ENCODE results near the gene C20orf144.

The C20orf144 gene

DNA sequence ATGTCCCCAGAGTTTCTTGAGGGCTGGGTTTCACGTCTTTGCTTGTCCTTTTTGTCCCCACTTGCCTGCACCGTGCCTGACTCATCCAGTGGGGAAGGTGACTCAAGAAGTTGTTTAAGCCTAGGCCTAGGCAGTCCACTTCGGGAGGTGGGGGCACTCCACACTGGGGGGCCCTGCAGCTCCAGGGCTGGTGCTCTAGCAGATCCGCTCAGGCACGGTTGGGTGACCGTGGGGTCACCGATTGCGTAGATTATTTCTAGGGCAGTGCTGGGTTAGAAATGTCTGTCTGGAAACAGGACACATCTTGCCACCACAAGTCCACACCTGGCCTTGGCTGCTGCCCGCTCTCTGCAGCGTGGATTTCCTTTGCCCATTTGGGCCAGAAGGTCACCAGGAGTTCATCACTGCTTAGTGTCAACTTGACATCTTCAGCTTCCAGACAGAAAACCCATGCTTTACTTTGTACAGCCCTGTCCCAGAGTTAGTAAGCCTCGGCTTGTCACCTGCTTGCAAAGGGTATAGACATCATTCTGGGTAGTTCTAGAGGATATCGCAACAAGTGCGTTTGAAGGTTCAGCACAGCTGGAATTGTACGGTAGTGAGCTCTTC, 13.6 kb upstream of the C20orf144 start:
- no peak for DNase-seq (ENCODE audit: extremely low spot score)
- POLR2A ChIA-PET, result interaction anchor here (0.6 kb wide), 1 partner anchor 730 kb away, joined by 7 read pairs; no protein-coding TSS in a partner anchor
- CTCF ChIA-PET, result interaction anchor here (1.1 to 1.7 kb wide), 3 partner anchors 8 to 45 kb away, joined by 3 read pairs; no protein-coding TSS in a partner anchor

DNA sequence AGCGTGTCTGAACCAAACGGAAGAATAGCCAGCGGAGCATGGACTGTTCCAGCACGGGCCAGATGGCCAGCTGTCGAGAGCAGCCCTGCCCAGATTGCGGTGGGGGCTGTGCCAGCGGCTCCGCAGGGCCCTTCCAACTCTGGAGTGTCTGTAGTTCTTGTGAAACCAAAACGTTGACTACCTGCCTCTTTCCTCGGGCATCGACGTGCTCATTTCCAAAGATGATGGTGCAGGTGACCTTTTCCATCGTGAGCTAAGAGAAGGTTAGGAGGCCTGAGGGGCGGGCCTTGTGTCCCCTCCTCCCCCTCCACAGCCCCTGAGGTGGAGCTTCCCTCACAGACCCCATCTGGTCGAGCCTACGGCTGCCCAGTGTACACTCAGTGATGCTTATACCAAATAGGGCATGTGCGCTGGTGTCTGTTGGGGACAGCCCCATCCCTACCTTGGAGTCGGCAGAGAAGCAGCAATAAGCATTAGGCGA, 12.9 kb upstream of the C20orf144 start:
- no peak for DNase-seq (ENCODE audit: extremely low spot score)
- TF ChIP-seq, protein P1, sequence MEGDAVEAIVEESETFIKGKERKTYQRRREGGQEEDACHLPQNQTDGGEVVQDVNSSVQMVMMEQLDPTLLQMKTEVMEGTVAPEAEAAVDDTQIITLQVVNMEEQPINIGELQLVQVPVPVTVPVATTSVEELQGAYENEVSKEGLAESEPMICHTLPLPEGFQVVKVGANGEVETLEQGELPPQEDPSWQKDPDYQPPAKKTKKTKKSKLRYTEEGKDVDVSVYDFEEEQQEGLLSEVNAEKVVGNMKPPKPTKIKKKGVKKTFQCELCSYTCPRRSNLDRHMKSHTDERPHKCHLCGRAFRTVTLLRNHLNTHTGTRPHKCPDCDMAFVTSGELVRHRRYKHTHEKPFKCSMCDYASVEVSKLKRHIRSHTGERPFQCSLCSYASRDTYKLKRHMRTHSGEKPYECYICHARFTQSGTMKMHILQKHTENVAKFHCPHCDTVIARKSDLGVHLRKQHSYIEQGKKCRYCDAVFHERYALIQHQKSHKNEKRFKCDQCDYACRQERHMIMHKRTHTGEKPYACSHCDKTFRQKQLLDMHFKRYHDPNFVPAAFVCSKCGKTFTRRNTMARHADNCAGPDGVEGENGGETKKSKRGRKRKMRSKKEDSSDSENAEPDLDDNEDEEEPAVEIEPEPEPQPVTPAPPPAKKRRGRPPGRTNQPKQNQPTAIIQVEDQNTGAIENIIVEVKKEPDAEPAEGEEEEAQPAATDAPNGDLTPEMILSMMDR (IDR thresholded peaks at IDR 0.05; ENCODE audit: control extremely low read depth, extremely low read depth, low read depth, missing control alignments), result no peak
- POLR2A ChIA-PET, result interaction anchor here (1.1 kb wide), 1 partner anchor 17 kb away, joined by 3 read pairs; the partner anchor contains the start of gene ACTL10
- CTCF ChIA-PET, result interaction anchor here (1.1 to 1.7 kb wide), 3 partner anchors 9 to 46 kb away, joined by 3 read pairs; no protein-coding TSS in a partner anchor

More for the DNA sequence above, 13.6 kb upstream of the C20orf144 start:
- TF ChIP-seq, protein P1 (IDR thresholded peaks at IDR 0.05; ENCODE audit: control extremely low read depth, extremely low read depth, low read depth, missing control alignments), result no peak

DNA sequence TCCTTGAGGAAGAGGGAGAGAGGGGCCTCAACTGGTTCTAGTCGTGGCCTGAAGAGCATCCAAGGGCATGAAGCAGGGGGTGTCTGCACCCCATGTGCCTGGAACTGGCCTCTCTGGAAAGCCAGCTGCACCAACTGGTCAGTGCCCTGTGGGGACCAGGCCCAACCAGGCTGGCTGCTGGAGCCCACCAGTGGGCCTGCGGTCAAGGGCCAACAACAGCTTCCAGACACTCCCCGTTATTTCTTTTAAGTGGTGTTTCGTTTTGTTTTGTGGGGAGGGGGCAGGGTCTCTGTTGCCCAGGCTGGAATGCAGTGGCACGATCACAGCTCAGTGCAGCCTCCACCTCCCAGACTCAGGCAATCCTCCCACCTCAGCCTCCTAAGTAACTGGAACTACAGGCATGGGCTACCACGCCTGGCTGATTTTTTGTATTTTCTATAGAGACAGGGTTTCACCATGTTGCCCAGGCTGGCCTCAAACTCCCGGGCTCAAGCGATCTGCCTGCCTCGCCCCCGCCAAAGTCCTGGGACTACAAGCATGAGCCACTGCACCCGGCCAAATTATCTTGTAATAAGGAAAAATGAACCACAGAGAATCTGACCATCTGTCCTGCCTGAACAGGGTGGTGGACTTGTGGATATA, 11.9 kb upstream of the C20orf144 start:
- TF ChIP-seq, protein P1 (IDR thresholded peaks at IDR 0.05; ENCODE audit: control extremely low read depth, extremely low read depth, low read depth, missing control alignments), result no peak
- CTCF ChIA-PET, result interaction anchor here (1.2 to 1.4 kb wide), 2 partner anchors 11 to 57 kb away, joined by 3 read pairs; no protein-coding TSS in a partner anchor
- POLR2A ChIA-PET, result interaction anchor here (1.1 kb wide), 1 partner anchor 16 kb away, joined by 3 read pairs; the partner anchor contains the start of gene ACTL10
- DNase-seq (ENCODE audit: extremely low spot score), result no peak

DNA sequence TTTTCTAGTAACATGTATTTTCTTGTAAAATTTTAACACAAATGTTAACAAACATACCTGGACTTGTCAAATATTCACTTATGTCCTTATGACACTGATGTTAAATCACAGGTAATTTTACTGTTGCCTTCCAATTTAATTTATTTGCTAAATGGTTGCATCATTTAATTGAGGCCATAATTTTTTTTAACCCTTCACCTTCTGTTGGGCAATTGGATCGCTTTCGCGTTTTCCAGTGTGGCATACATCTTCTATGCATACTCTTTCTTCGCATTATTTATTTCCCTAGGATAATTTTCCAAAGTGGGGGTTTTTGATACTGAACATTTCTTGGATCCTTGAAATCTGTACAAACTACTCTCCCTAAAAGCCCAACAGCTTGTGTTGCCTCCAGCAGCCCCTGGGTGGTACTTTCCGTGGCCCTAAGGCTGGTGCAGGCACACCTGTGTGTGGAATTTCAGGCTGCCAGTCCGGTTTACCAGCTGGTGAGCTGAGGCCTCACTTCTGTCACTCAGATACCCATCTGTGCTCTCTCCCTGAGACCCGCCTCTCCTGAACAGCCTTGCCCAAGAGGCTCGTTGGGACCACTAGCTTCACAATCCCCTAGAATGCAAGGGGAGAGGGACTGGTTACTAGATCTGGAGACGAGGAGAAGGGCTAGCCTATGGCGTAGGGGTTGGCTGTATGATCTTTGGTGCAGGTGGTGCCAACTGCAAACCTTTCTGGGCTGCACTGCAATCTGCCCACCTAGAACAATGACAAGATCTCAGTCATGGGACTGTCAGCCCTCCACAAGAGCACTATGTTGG, 11.2 kb upstream of the C20orf144 start:
- TF ChIP-seq, protein P1 (IDR thresholded peaks at IDR 0.05; ENCODE audit: control extremely low read depth, extremely low read depth, low read depth, missing control alignments), result no peak
- ChIA-PET POLR2A (no interaction called here), CTCF (interaction anchor here (1.2 to 5.4 kb wide), 5 partner anchors 8 to 57 kb away, joined by 3 to 31 read pairs (median 13); partner anchors contain the start of genes ACTL10 and C20orf144)
- no peak for DNase-seq (ENCODE audit: extremely low spot score)

DNA sequence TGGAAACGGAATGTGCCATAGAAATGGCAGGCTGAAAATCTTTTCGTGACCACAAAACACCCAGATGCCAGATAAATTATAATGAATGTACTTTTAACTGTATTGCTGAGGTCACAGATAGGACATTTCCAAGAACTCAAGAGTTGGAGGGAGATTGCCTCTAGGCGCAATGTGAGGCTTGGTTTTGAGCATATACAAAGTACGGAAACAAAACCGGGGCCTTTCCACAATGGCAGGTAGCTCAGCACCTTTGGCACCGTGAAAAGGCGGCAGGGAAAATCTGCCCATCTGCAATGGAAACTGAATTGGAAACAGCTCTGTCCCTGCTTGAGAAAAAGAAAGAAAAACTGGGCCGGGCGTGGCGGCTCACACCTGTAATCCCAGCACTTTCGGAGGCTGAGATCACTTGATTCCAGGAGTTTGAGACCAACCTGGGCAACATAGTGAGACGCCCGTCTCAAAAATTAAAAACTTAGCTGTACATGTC, 10.5 kb upstream of the C20orf144 start:
- DNase-seq (ENCODE audit: extremely low spot score), result no peak
- POLR2A ChIA-PET, result no interaction called here
- TF ChIP-seq, protein P1 (IDR thresholded peaks at IDR 0.05; ENCODE audit: control extremely low read depth, extremely low read depth, low read depth, missing control alignments), result no peak
- CTCF ChIA-PET, result interaction anchor here (1.2 to 5.4 kb wide), 5 partner anchors 9 to 58 kb away, joined by 3 to 31 read pairs (median 13); partner anchors contain the start of genes ACTL10 and C20orf144

Measured in GM10248 (cell line).